SK-N-SH treated with all-trans-retinoic acid at 6 μM for 48 hours (cell line): Measurements from ENCODE around the gene UNC5C.

Source experiments
- ARNTL ChIP-seq: fragments of 450-650 bp; formaldehyde crosslinking; IDR thresholded peaks from 2 replicates; pipeline ENCODE4 v1.5.0; 2020; ENCODE audit warnings: low read depth, mild to moderate bottlenecking, moderate library complexity, borderline replicate concordance
- BACH2 ChIP-seq: fragments of 250-450 bp; sonication (Bioruptor Pico); IDR thresholded peaks from 2 replicates; pipeline ENCODE4 v1.9.0; 2021; ENCODE audit warnings: mild to moderate bottlenecking, borderline replicate concordance
- CREB5 ChIP-seq: fragments of 250-450 bp; sonication (Bioruptor Pico); IDR thresholded peaks from 2 replicates; pipeline ENCODE4 v1.5.1; 2020; ENCODE audit warnings: low read depth, mild to moderate bottlenecking, moderate library complexity
- CSRNP3 ChIP-seq: fragments of 250-450 bp; sonication (Bioruptor Pico); IDR thresholded peaks from 2 replicates; pipeline ENCODE4 v1.5.1; 2021; ENCODE audit warnings: mild to moderate bottlenecking, moderate library complexity
- OSR1 ChIP-seq: fragments of 250-450 bp; sonication (Bioruptor Pico); IDR thresholded peaks from 2 replicates; pipeline ENCODE4 v1.8.0; 2022; ENCODE audit warnings: moderate library complexity, mild to moderate bottlenecking, inconsistent platforms
- RARB ChIP-seq: fragments of 250-450 bp; sonication (Bioruptor Pico); IDR thresholded peaks from 2 replicates; pipeline ENCODE4 v1.8.0; 2021; ENCODE audit warnings: mild to moderate bottlenecking, moderate library complexity
- ZFP30 ChIP-seq: fragments of 450-650 bp; formaldehyde crosslinking; IDR thresholded peaks from 2 replicates; pipeline ENCODE4 v1.5.0; 2022; ENCODE audit warnings: mild to moderate bottlenecking, moderate library complexity
- ZNF70 ChIP-seq: fragments of 450-650 bp; formaldehyde crosslinking; IDR thresholded peaks from 2 replicates; pipeline ENCODE4 v1.5.0; 2020; ENCODE audit warnings: mild to moderate bottlenecking, moderate library complexity
- TF ChIP-seq, protein P1 (sequence below): fragments of 250-450 bp; sonication (Bioruptor Pico); IDR thresholded peaks from 2 replicates; pipeline ENCODE4 v1.8.0; 2020; ENCODE audit warnings: mild to moderate bottlenecking, moderate library complexity, borderline replicate concordance

DNA sequence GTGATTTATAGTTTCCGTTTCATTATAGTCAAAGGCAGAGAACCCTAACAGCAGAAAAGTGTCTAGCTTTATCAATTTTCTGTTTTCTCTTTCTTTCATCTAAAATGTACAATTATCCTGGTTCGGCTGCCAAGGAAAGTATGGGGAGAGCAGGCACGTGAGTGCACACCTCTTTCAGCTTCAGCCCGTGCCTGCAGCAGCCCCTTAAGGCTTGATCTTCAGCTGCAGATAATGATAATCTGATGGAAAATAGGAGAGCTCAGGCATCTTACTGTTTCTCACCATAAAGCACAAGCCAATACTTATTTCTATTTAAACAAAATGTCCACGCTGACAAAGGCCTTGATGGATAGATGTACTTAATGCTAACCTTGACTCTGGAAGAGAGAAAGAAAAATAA lies 334.4 kb downstream of the UNC5C start:
- TF ChIP-seq BACH2 (CRISPR knock-in tag), result no peak
- TF ChIP-seq RARB, result no peak
- no peak for TF ChIP-seq OSR1
- TF ChIP-seq ZNF70 (CRISPR knock-in tag), result no peak
- no peak for TF ChIP-seq CSRNP3 (CRISPR knock-in tag)
- TF ChIP-seq, protein P1, sequence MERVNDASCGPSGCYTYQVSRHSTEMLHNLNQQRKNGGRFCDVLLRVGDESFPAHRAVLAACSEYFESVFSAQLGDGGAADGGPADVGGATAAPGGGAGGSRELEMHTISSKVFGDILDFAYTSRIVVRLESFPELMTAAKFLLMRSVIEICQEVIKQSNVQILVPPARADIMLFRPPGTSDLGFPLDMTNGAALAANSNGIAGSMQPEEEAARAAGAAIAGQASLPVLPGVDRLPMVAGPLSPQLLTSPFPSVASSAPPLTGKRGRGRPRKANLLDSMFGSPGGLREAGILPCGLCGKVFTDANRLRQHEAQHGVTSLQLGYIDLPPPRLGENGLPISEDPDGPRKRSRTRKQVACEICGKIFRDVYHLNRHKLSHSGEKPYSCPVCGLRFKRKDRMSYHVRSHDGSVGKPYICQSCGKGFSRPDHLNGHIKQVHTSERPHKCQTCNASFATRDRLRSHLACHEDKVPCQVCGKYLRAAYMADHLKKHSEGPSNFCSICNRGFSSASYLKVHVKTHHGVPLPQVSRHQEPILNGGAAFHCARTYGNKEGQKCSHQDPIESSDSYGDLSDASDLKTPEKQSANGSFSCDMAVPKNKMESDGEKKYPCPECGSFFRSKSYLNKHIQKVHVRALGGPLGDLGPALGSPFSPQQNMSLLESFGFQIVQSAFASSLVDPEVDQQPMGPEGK, result no peak
- no peak for TF ChIP-seq ZFP30 (CRISPR knock-in tag)
- no peak for TF ChIP-seq ARNTL (CRISPR knock-in tag)
- no peak for TF ChIP-seq CREB5 (CRISPR knock-in tag)
